Omental fat pad (tissue), 4 donors: ENCODE results near the gene CMTM7. TPM values are rescaled to one million over a fixed set of nuclear protein-coding genes. Genes with fewer than 3 reads are reported as not detected.

Experiments
- ATAC-seq: fragments of 150-250 bp; one replicate; pipeline ENCODE4 v1.9.1; 2016; ENCODE audit warnings: mild to moderate bottlenecking, moderate library complexity; ENCODE audit not compliant: low FRiP score
- DNase-seq: peaks from one replicate; pipeline ENCODE4 v3.0.0-alpha.2; 2019; ENCODE audit warnings: low spot score
- CTCF ChIP-seq, 3 donors: fragments of 450-650 bp; IDR thresholded peaks; one replicate each; pipeline ENCODE4 v1.5.1; 2016 to 2017; ENCODE audit warnings: antibody characterized with exemption in 3 of 3, mild to moderate bottlenecking in 3 of 3, moderate library complexity in 2 of 3
- total RNA-seq, 4 donors: library from RNA; depleted of rRNA; stranded (reverse); fragments of >200 nt; gene quantifications; one replicate each; pipeline ENCODE4 v1.1.0, GENCODE V29; 2016

Gene CMTM7
- total RNA-seq, 4 donors from 2014 or later, result 18.0 to 34.7 (median 31.3) TPM

- ATAC-seq (no peak), DNase-seq (no peak)
- no peak for TF ChIP-seq CTCF (IDR thresholded peaks at IDR 0.05)
Observed at GRCh38 chr3:32480604-32481003, 89.0 kb downstream of the CMTM7 start.

GRCh38 chr3:32481791-32482631 lies 90.4 kb downstream of the CMTM7 start:
- ATAC-seq, result no peak
- DNase-seq, result no peak
- no peak for TF ChIP-seq CTCF (IDR thresholded peaks at IDR 0.05)

- DNase-seq (no peak), ATAC-seq (no peak)
- no peak for TF ChIP-seq CTCF (IDR thresholded peaks at IDR 0.05)
Observed at GRCh38 chr3:32482693-32483092, 91.0 kb downstream of the CMTM7 start.

GRCh38 chr3:32483772-32484171 lies 92.1 kb downstream of the CMTM7 start:
- TF ChIP-seq CTCF (IDR thresholded peaks at IDR 0.05), result no peak
- ATAC-seq (no peak), DNase-seq (no peak)

GRCh38 chr3:32484436-32484835 lies 92.8 kb downstream of the CMTM7 start:
- no peak for TF ChIP-seq CTCF (IDR thresholded peaks at IDR 0.05)
- DNase-seq (no peak), ATAC-seq (no peak)

- no peak for ATAC-seq
- no peak for DNase-seq
- TF ChIP-seq CTCF (IDR thresholded peaks at IDR 0.05), result no peak
Observed at GRCh38 chr3:32487781-32488473, 96.3 kb downstream of the CMTM7 start.
